HepG2 (cell line): ENCODE data around the gene STRADB. TPM values are rescaled to one million over a fixed set of nuclear protein-coding genes. Genes with fewer than 3 reads are reported as not detected.
A peak's percentile ranks its signal among the peaks of the same experiment; 100 is the strongest.

ENCODE experiments used
- ATAC-seq: fragments of 200-7000 bp; cut with Tn5 transposase; 3 replicates; pipeline ENCODE4 v1.9.1; 2020; ENCODE audit warnings: mild to moderate bottlenecking, moderate library complexity
- BruUV-seq: library from RNA; stranded (reverse); fragments of 400-500 nt; replicated peaks from 2 replicates; lab custom pipeline; 2021; lab: Mats Ljungman, UMichigan
- CTCF ChIA-PET: fragments of 300-600 bp; formaldehyde crosslinking; extraction: SDS; loops from one replicate; lab custom pipeline; 2021; ENCODE audit warnings: low total read pairs, inconsistent platforms, low intra/inter-chr PET ratio; lab: Yijun Ruan, JAX
- POLR2A ChIA-PET: fragments of 350-600 bp; sonication (Branson Sonifier 250); formaldehyde crosslinking; loops from one replicate; lab custom pipeline; 2020; ENCODE audit warnings: antibody characterized with exemption, inconsistent platforms; lab: Yijun Ruan, JAX
- DNase-seq: peaks from one replicate; pipeline ENCODE4 v3.0.0-alpha.2; 2015; ENCODE audit warnings: low spot score
- FAIRE-seq: peaks from 3 replicates; lab custom pipeline; 2011; peaks lifted over from hg19 to GRCh38; lab: Jason Lieb, UNC
- H2AFZ ChIP-seq: one replicate; pipeline ENCODE4 v1.6.1; 2011; ENCODE audit warnings: low read length, inconsistent platforms
- H3K27ac ChIP-seq: fragments of 300-600 bp; 3 replicates; pipeline ENCODE4 v1.8.0; 2011; ENCODE audit warnings: mixed run types, mild to moderate bottlenecking, mixed read lengths, low read length, inconsistent platforms; ENCODE audit not compliant: insufficient read depth; ENCODE audit errors: extremely low read length
- H3K27me3 ChIP-seq, 2 experiments: fragments of 200-600 bp in 1 of 2; 2 replicates in 1 of 2; 3 replicates in 1 of 2; pipeline versions ENCODE4 v1.6.0 to v1.8.0; 2011; ENCODE audit warnings: low read length in 2 of 2, mild to moderate bottlenecking in 2 of 2, moderate library complexity in 2 of 2, inconsistent platforms in 1 of 2; ENCODE audit not compliant: insufficient read depth in 2 of 2, control insufficient read depth in 1 of 2
- H3K36me3 ChIP-seq, 2 experiments: fragments of 200-600 bp in 1 of 2; replicated peaks in 1 of 2; 2 replicates in 1 of 2; 3 replicates in 1 of 2; pipeline versions ENCODE4 v1.5.1 to v1.8.0; 2011; ENCODE audit warnings: low read length in 2 of 2, inconsistent platforms in 1 of 2; ENCODE audit not compliant: insufficient read depth in 2 of 2, control insufficient read depth in 1 of 2
- H3K4me1 ChIP-seq: 2 replicates; pipeline ENCODE4 v1.5.1; 2012; ENCODE audit warnings: low read length, inconsistent platforms; ENCODE audit not compliant: insufficient read depth
- H3K4me2 ChIP-seq: 2 replicates; pipeline ENCODE4 v1.6.0; 2011; ENCODE audit warnings: low read depth, low read length, inconsistent platforms
- H3K4me3 ChIP-seq, 3 experiments: fragments of 200-600 bp in 1 of 3; sonication (generic), shearing (Covaris generic) in 1 of 3; replicated peaks in 1 of 3; 2 replicates each; pipeline ENCODE4 v1.5.1; 2011 to 2016; ENCODE audit warnings: low read length in 3 of 3, inconsistent platforms in 2 of 3, low read depth in 2 of 3, mild to moderate bottlenecking in 2 of 3, control low read depth in 1 of 3, mixed read lengths in 1 of 3; ENCODE audit not compliant: insufficient read depth in 1 of 3
- H3K79me2 ChIP-seq: one replicate; pipeline ENCODE4 v1.6.1; 2011; ENCODE audit warnings: low read length, inconsistent platforms; ENCODE audit not compliant: insufficient read depth
- H3K9ac ChIP-seq: 2 replicates; pipeline ENCODE4 v1.6.0; 2011; ENCODE audit warnings: mild to moderate bottlenecking, low read depth, low read length, inconsistent platforms; ENCODE audit not compliant: insufficient read depth
- H3K9me3 ChIP-seq: 2 replicates; pipeline ENCODE4 v1.5.1; 2012; ENCODE audit warnings: mild to moderate bottlenecking, low read length
- H4K20me1 ChIP-seq: 2 replicates; pipeline ENCODE4 v1.6.0; 2011; ENCODE audit warnings: inconsistent platforms, mild to moderate bottlenecking, low read length, moderate library complexity; ENCODE audit not compliant: insufficient read depth
- ATRX ChIP-seq: sonication (generic); formaldehyde crosslinking; IDR thresholded peaks from 2 replicates; pipeline ENCODE4 v1.4.0; 2020; ENCODE audit warnings: missing genetic modification reagents, borderline replicate concordance
- BHLHE40 ChIP-seq: IDR thresholded peaks from 2 replicates; pipeline ENCODE4 v1.6.1; 2011; ENCODE audit warnings: low read length, improper control_type of control experiment
- CHCHD3 ChIP-seq: sonication (generic); formaldehyde crosslinking; IDR thresholded peaks from 2 replicates; pipeline ENCODE4 v1.8.0; 2022; ENCODE audit warnings: mild to moderate bottlenecking, missing genetic modification reagents, moderate library complexity
- DMAP1 ChIP-seq: IDR thresholded peaks from 2 replicates; pipeline ENCODE4 v1.6.1; 2016
- FOXK1 ChIP-seq: sonication (generic); formaldehyde crosslinking; IDR thresholded peaks from 2 replicates; pipeline ENCODE4 v1.4.0; 2020; ENCODE audit warnings: low read depth, missing genetic modification reagents, borderline replicate concordance
- HOXD1 ChIP-seq: sonication (generic); formaldehyde crosslinking; IDR thresholded peaks from 2 replicates; pipeline ENCODE4 v1.5.0; 2020; ENCODE audit warnings: missing genetic modification reagents
- KMT2B ChIP-seq: IDR thresholded peaks from 2 replicates; pipeline ENCODE4 v1.6.1; 2016; ENCODE audit warnings: missing genetic modification reagents, missing compliant biosample characterization
- MEF2D ChIP-seq: sonication (generic); formaldehyde crosslinking; IDR thresholded peaks from 2 replicates; pipeline ENCODE4 v1.5.1; 2020; ENCODE audit warnings: mild to moderate bottlenecking, missing genetic modification reagents
- NRL ChIP-seq: sonication (generic); formaldehyde crosslinking; IDR thresholded peaks from 2 replicates; pipeline ENCODE4 v1.5.0; 2020; ENCODE audit warnings: missing genetic modification reagents, mild to moderate bottlenecking, moderate library complexity, borderline replicate concordance
- PITX1 ChIP-seq: sonication (generic); formaldehyde crosslinking; IDR thresholded peaks from 2 replicates; pipeline ENCODE4 v1.5.1; 2020; ENCODE audit warnings: mild to moderate bottlenecking, missing genetic modification reagents
- RORA ChIP-seq: sonication (generic); formaldehyde crosslinking; IDR thresholded peaks from 2 replicates; pipeline ENCODE4 v1.5.0; 2020; ENCODE audit warnings: mild to moderate bottlenecking, missing genetic modification reagents, moderate library complexity
- SOX5 ChIP-seq: IDR thresholded peaks from 2 replicates; pipeline ENCODE4 v1.6.1; 2016; ENCODE audit warnings: borderline replicate concordance
- SP140L ChIP-seq: sonication (generic); formaldehyde crosslinking; IDR thresholded peaks from 2 replicates; pipeline ENCODE4 v1.4.0; 2020; ENCODE audit warnings: missing genetic modification reagents, borderline replicate concordance
- TARDBP ChIP-seq: sonication (generic); formaldehyde crosslinking; IDR thresholded peaks from 2 replicates; pipeline ENCODE4 v1.8.0; 2022; ENCODE audit warnings: mild to moderate bottlenecking, missing genetic modification reagents
- ZC3H4 ChIP-seq: sonication (generic); formaldehyde crosslinking; IDR thresholded peaks from 2 replicates; pipeline ENCODE4 v1.4.0; 2020; ENCODE audit warnings: missing genetic modification reagents, borderline replicate concordance
- ZEB1 ChIP-seq: IDR thresholded peaks from 2 replicates; pipeline ENCODE4 v1.6.1; 2012; ENCODE audit warnings: mild to moderate bottlenecking, low read depth, inconsistent platforms; ENCODE audit not compliant: insufficient replicate concordance
- ZMAT5 ChIP-seq: sonication (generic); formaldehyde crosslinking; IDR thresholded peaks from 2 replicates; pipeline ENCODE4 v1.5.0; 2020; ENCODE audit warnings: mild to moderate bottlenecking, low read depth, missing genetic modification reagents, borderline replicate concordance
- ZNF224 ChIP-seq: sonication (generic); formaldehyde crosslinking; IDR thresholded peaks from 2 replicates; pipeline ENCODE4 v1.5.0; 2020; ENCODE audit warnings: mild to moderate bottlenecking, missing genetic modification reagents
- ZNF33B ChIP-seq: sonication (generic); formaldehyde crosslinking; IDR thresholded peaks from 2 replicates; pipeline ENCODE4 v1.5.1; 2020; ENCODE audit warnings: mild to moderate bottlenecking, missing genetic modification reagents
- ZNF460 ChIP-seq: sonication (generic); formaldehyde crosslinking; IDR thresholded peaks from 2 replicates; pipeline ENCODE4 v1.5.1; 2020; ENCODE audit warnings: missing genetic modification reagents, mild to moderate bottlenecking, borderline replicate concordance
- ZNF501 ChIP-seq: sonication (generic); formaldehyde crosslinking; IDR thresholded peaks from 2 replicates; pipeline ENCODE4 v1.5.1; 2020; ENCODE audit warnings: mild to moderate bottlenecking, moderate library complexity, missing genetic modification reagents
- ZNF567 ChIP-seq: sonication (generic); formaldehyde crosslinking; IDR thresholded peaks from 2 replicates; pipeline ENCODE4 v1.8.1; 2023; ENCODE audit warnings: mild to moderate bottlenecking, missing genetic modification reagents, borderline replicate concordance
- ZNF713 ChIP-seq: sonication (generic); formaldehyde crosslinking; IDR thresholded peaks from 2 replicates; pipeline ENCODE4 v1.4.0; 2020; ENCODE audit warnings: mild to moderate bottlenecking, missing genetic modification reagents
- ZNF724P ChIP-seq: sonication (generic); formaldehyde crosslinking; IDR thresholded peaks from 2 replicates; pipeline ENCODE4 v1.8.0; 2022; ENCODE audit warnings: missing genetic modification reagents, borderline replicate concordance
- ZNF746 ChIP-seq: sonication (generic); formaldehyde crosslinking; IDR thresholded peaks from 2 replicates; pipeline ENCODE4 v1.8.0; 2022; ENCODE audit warnings: mild to moderate bottlenecking, missing genetic modification reagents
- ZSCAN5A ChIP-seq: sonication (generic); formaldehyde crosslinking; IDR thresholded peaks from 2 replicates; pipeline ENCODE4 v1.8.0; 2022; ENCODE audit warnings: mild to moderate bottlenecking, missing genetic modification reagents, borderline replicate concordance
- WGBS: methylation state at CpG from one replicate; pipeline ENCODE4 v1.1.6; 2017; ENCODE audit warnings: low lambda C conversion rate; 5-methylcytosine and 5-hydroxymethylcytosine counted together
- in situ Hi-C: cut with HindIII; loops from 2 replicates; pipeline ENCODE4 v1.10.0; 2017; ENCODE audit warnings: low pct_unique_long_range_greater_than_20kb; ENCODE audit not compliant: extremely low pct_ligation_motif_present
- intact Hi-C: fragments of 100-400 bp; cut with micrococcal nuclease; formaldehyde crosslinking; loops from one replicate; pipeline ENCODE4 v1.10.0; 2022; ENCODE audit not compliant: unreplicated experiment
- polyA plus RNA-seq, 8 experiments: library from polyadenylated mRNA; depleted of rRNA in 3 of 8; stranded (reverse) in 7 of 8; unstranded in 1 of 8; fragments of >200 nt; fragmentation: Illumina TruSeq in 4 of 8; extraction: Trizol in 4 of 8; gene quantifications; 2 replicates each; pipeline versions ENCODE4 v1.2.1 to v1.2.3, GENCODE V29; 2011 to 2016; ENCODE audit warnings: low read depth in 4 of 8, missing spikeins in 1 of 8, mixed read lengths in 1 of 8; ENCODE audit not compliant: insufficient read depth in 1 of 8
- total RNA-seq, 5 experiments: library from RNA; depleted of rRNA; stranded (reverse); fragments of >200 nt; fragmentation: Illumina TruSeq; extraction: Trizol; gene quantifications; 2 replicates each; pipeline ENCODE4 v1.2.3, GENCODE V29; 2016; ENCODE audit warnings: low read depth in 1 of 5
- TF ChIP-seq, protein P1 (sequence below): sonication (generic); formaldehyde crosslinking; IDR thresholded peaks from 2 replicates; pipeline ENCODE4 v1.4.0; 2020; ENCODE audit warnings: missing genetic modification reagents

Gene STRADB
- total and polyA plus RNA-seq, 2 of the 13 experiments (the other 11 are each of a cell fraction or from before 2014, with no cell fraction given), result 34.1 to 66.6 TPM

DNA sequence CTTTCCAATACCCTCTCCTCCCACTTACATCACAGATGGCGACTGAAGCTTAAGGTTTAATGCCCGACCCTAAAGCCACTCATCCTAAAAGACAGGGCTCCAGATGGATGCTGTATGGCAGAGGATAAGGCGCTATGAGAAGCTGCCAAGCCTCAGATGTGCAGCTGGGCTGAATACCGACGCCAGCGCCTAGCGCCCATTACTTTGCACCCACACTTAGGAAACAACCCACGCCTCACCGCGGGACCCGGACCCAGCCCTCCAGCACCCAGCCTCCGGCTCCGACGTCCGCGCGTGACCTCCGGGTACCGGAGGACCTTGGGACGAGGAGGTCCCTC is 617 bp upstream of the STRADB start:
- no TSS peak for BruUV-seq
- in situ Hi-C loops (no loop called here), intact Hi-C loops (loop anchor here (2.0 to 5.0 kb wide), 3 partner anchors 44 to 219 kb away; partner anchors contain the start of gene TMEM237)
- H3K9me3 ChIP-seq, result no peaks in the 10 kb centered on the region
- POLR2A ChIA-PET, result interaction anchor here (0.6 to 2.4 kb wide), 15 partner anchors 10 to 941 kb away, joined by 3 to 20 read pairs (median 4); partner anchors contain the start of gene ALS2
- H3K4me2 ChIP-seq, result peak overlapping the region; percentile 80
- 0% methylated on average over 12 of the region's 20 CpGs for WGBS
- no peaks in the 10 kb centered on the region; a peak in 2 of 5 replicates for H3K27me3 ChIP-seq
- H3K9ac ChIP-seq, result peak overlapping the region; percentile 86
- FAIRE-seq, result no peak
- peaks cover 77% of the 10 kb centered on the region for H3K4me1 ChIP-seq
- peak overlapping the region; percentile 58 for H2AFZ ChIP-seq
- no peaks in the 10 kb centered on the region for H3K36me3 ChIP-seq
- H3K4me3 ChIP-seq, result peak overlapping the region; percentile 87 to 100 (median 99)
- CTCF ChIA-PET, result no interaction called here
- ATAC-seq, result peak; percentile 33
- DNase-seq, result no peak
- H3K79me2 ChIP-seq, result peaks cover 30% of the 10 kb centered on the region
- H4K20me1 ChIP-seq, result no peaks in the 10 kb centered on the region
- H3K27ac ChIP-seq, result peak overlapping the region; percentile 81
- TF ChIP-seq ZEB1, result no peak
- no peak for TF ChIP-seq FOXK1 (CRISPR knock-in tag)
- TF ChIP-seq SP140L (CRISPR knock-in tag), result no peak
- no peak for TF ChIP-seq ZC3H4 (CRISPR knock-in tag)
- TF ChIP-seq ZNF567 (CRISPR knock-in tag), result peak; percentile 16; the same call in 1 of the 2 replicates
- TF ChIP-seq, protein P1, sequence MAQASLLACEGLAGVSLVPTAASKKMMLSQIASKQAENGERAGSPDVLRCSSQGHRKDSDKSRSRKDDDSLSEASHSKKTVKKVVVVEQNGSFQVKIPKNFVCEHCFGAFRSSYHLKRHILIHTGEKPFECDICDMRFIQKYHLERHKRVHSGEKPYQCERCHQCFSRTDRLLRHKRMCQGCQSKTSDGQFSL, result no peak
- TF ChIP-seq MEF2D (CRISPR knock-in tag), result no peak
- no peak for TF ChIP-seq TARDBP (CRISPR knock-in tag)
- no peak for TF ChIP-seq BHLHE40
- no peak for TF ChIP-seq RORA (CRISPR knock-in tag)
- no peak for TF ChIP-seq ATRX (CRISPR knock-in tag)
- no peak for TF ChIP-seq PITX1 (CRISPR knock-in tag)
- no peak for TF ChIP-seq DMAP1 (CRISPR knock-in tag)
- TF ChIP-seq ZNF33B (CRISPR knock-in tag), result no peak
- peak; percentile 46; the same call in 1 of the 2 replicates for TF ChIP-seq ZNF746
- TF ChIP-seq ZNF224 (CRISPR knock-in tag), result no peak
- no peak for TF ChIP-seq ZMAT5 (CRISPR knock-in tag)
- TF ChIP-seq ZSCAN5A (CRISPR knock-in tag), result no peak
- TF ChIP-seq ZNF501, result no peak
- no peak for TF ChIP-seq HOXD1 (CRISPR knock-in tag)
- no peak for TF ChIP-seq CHCHD3 (CRISPR knock-in tag)
- TF ChIP-seq NRL (CRISPR knock-in tag), result no peak
- 0 out of 2 replicates have a peak, but pooled peaks have one; percentile 84 for TF ChIP-seq ZNF713 (CRISPR knock-in tag)
- TF ChIP-seq SOX5 (CRISPR knock-in tag), result no peak
- no peak for TF ChIP-seq KMT2B
- no peak for TF ChIP-seq ZNF724P (CRISPR knock-in tag)
- no peak for TF ChIP-seq ZNF460 (CRISPR knock-in tag)
